ENCODE measurements around the gene RUFY4. TPM values are rescaled to one million over a fixed set of nuclear protein-coding genes. Genes with fewer than 3 reads are reported as not detected.

RUFY4 gene
- total RNA-seq, 1 experiment from 2014 or later: 0.66 TPM

GRCh38 chr2:218130377-218130776 is 61.3 kb downstream of the RUFY4 start:
- Histone ChIP-seq H3K79me1 (ENCODE audit: insufficient read depth, low read depth, low read length, poor library complexity, severe bottlenecking) (no peaks in the 10 kb centered on the region), H4K8ac (replicated peaks; ENCODE audit: insufficient read length, low read depth, low read length) (no peak overlapping the region), H2BK15ac (ENCODE audit: low read depth, low read length) (no peak overlapping the region), H3K23me2 (ENCODE audit: insufficient read length, low read depth, low read length, poor library complexity, severe bottlenecking) (no peaks in the 10 kb centered on the region), H4K5ac (ENCODE audit: insufficient read length, low read depth, low read length) (no peak overlapping the region), H3K9me3 (ENCODE audit: control insufficient read depth, low read depth, low read length) (no peaks in the 10 kb centered on the region), H3K79me2 (ENCODE audit: insufficient read depth, low read length) (no peaks in the 10 kb centered on the region), H3K56ac (ENCODE audit: insufficient read length, low read depth, low read length) (no peak overlapping the region), H3K4ac (ENCODE audit: low read depth, low read length) (no peak overlapping the region), H3K14ac (ENCODE audit: insufficient read depth, low read length) (no peak overlapping the region), H2BK12ac (ENCODE audit: insufficient read length, low read depth, low read length) (no peak overlapping the region), H3K18ac (ENCODE audit: insufficient read length, low read depth, low read length) (no peak overlapping the region), H2BK5ac (ENCODE audit: insufficient read length, low read length) (no peak overlapping the region), H3K4me2 (ENCODE audit: insufficient read depth, insufficient read length, low read length) (no peak overlapping the region), H4K91ac (ENCODE audit: insufficient read length, low read depth, low read length) (no peak overlapping the region), H4K20me1 (ENCODE audit: control insufficient read depth, insufficient read depth, insufficient read length) (no peaks in the 10 kb centered on the region), H2AK5ac (ENCODE audit: insufficient read length, low read length) (no peak overlapping the region), H3K27ac (ENCODE audit: insufficient read length, low read depth, low read length) (no peak overlapping the region), H3K23ac (ENCODE audit: insufficient read length, low read depth, low read length) (no peak overlapping the region), H3K4me1 (ENCODE audit: insufficient read depth, low read length) (peaks cover 3% of the 10 kb centered on the region), H2BK120ac (ENCODE audit: low read depth, low read length, poor library complexity, severe bottlenecking) (no peak overlapping the region), H2BK20ac (ENCODE audit: low read depth, low read length, poor library complexity, severe bottlenecking) (no peak overlapping the region), H2AFZ (ENCODE audit: low read length) (no peak overlapping the region), H3K27me3 (ENCODE audit: insufficient read depth, low read length) (no peaks in the 10 kb centered on the region), H3K9ac (ENCODE audit: extremely low read depth, insufficient read length, low read length) (no peak overlapping the region), H3T11ph (ENCODE audit: low read length) (no peak overlapping the region)
- H3K36me3 Mint-ChIP-seq (ENCODE audit: insufficient read depth in 1 of 3, low read depth in 3 of 3): no peaks in the 10 kb centered on the region
- H3K4me3 Mint-ChIP-seq: no peak overlapping the region
- H3K27ac Mint-ChIP-seq: peak overlapping the region in 1 of 3 experiments; percentile 32; a peak in 2 of 7 replicates
- no peak for TF ChIP-seq CTCF (conservative IDR thresholded peaks at IDR 0.05)
- no peaks in the 10 kb centered on the region; a peak in 1 of 5 replicates for H3K9me3 Mint-ChIP-seq
- peaks cover 18% of the 10 kb centered on the region in 2 experiments for H3K4me1 Mint-ChIP-seq
- peaks cover 7% of the 10 kb centered on the region for H3K27me3 Mint-ChIP-seq (ENCODE audit: low read depth)
- DNase-seq: no peak
- no CpG with 5 or more reads among the region's 2 CpGs for WGBS (ENCODE audit: extremely low coverage, insufficient read length, low lambda C conversion rate)

All from H9 (cell line).